RWPE2 (cell line): ENCODE data around the gene WFIKKN2.
A peak's percentile ranks its signal among the peaks of the same experiment; 100 is the strongest.

ENCODE experiments used
- ATAC-seq: fragments of 200-7000 bp; cut with Tn5 transposase; 3 replicates; pipeline ENCODE4 v1.9.1; 2021; ENCODE audit warnings: low read depth
- DNase-seq: peaks from one replicate; pipeline ENCODE4 v3.0.0-alpha.2; 2020; ENCODE audit warnings: low spot score
- H3K27ac ChIP-seq: fragments of 450-650 bp; 2 replicates; pipeline ENCODE4 v1.5.1; 2017; ENCODE audit warnings: mild to moderate bottlenecking; ENCODE audit not compliant: poor library complexity, severe bottlenecking
- H3K27me3 ChIP-seq: fragments of 250-450 bp; sonication (Bioruptor Pico); 2 replicates; pipeline ENCODE4 v1.5.1; 2021; ENCODE audit warnings: mild to moderate bottlenecking, moderate library complexity; ENCODE audit not compliant: insufficient read depth, poor library complexity, severe bottlenecking
- H3K36me3 ChIP-seq: fragments of 250-450 bp; sonication (Bioruptor Pico); 2 replicates; pipeline ENCODE4 v1.5.1; 2020; ENCODE audit warnings: low read depth, mild to moderate bottlenecking, moderate library complexity
- H3K4me1 ChIP-seq: fragments of 250-450 bp; sonication (Bioruptor Pico); 2 replicates; pipeline ENCODE4 v1.5.1; 2021; ENCODE audit warnings: mild to moderate bottlenecking, moderate library complexity; ENCODE audit not compliant: insufficient read depth, poor library complexity, severe bottlenecking
- H3K4me3 ChIP-seq: fragments of 250-450 bp; sonication (Bioruptor Pico); 2 replicates; pipeline ENCODE4 v1.5.1; 2021; ENCODE audit warnings: mild to moderate bottlenecking, moderate library complexity; ENCODE audit not compliant: severe bottlenecking
- H3K9me3 ChIP-seq: fragments of 250-450 bp; sonication (Bioruptor Pico); 2 replicates; pipeline ENCODE4 v1.5.1; 2021; ENCODE audit warnings: mild to moderate bottlenecking, moderate library complexity; ENCODE audit not compliant: severe bottlenecking
- TF ChIP-seq, protein P1 (sequence below): fragments of 450-650 bp; IDR thresholded peaks from one replicate; pipeline ENCODE4 v1.5.1; 2017; ENCODE audit warnings: mild to moderate bottlenecking, moderate library complexity; ENCODE audit not compliant: poor library complexity, severe bottlenecking

The WFIKKN2 gene

DNA sequence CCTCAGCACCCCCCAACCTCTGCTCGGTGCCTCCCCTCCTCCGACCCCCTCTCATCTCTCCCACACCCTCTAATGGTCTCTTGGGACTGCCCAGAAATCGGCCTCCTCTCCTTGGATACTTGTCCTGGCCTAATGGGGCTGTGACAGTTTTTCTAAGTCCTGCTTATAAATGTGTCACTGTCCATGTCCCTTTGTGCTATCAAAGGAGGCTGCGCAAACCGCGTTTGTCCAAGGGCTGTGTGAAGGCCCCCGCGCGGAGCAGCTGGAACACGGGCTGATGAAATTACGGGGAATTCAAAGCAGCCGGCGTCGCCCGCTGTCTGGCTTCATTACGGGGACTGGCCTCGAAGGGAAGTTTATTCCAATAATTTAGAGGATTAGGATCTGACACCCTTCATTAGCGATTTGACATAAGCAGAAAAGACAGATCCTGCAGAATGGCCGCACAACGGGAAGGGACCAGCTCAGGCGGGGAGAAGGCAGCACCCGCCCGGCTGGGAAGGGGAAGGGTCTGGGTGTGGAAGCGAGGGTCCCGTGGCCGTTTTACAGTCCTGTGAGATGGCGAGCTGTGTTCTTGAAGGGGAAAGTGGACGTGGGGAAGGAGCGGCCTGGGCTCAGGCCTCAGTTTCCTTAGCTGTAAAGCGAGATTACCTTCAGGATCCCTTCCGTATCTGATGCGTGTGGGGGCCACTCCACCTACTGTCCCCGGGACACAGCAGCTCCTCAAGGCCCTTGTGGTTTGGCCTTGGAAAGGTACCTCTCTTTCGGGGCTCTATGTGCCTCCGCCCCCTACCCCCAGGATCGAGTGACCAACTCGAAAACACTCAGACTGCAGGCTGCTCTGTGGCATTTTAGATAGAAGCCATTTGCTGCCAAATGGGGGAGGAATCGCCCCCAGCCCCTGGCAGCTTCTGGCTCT, 1.6 kb upstream of the WFIKKN2 start:
- Histone ChIP-seq H3K27ac (no peak overlapping the region), H3K27me3 (no peaks in the 10 kb centered on the region), H3K9me3 (no peaks in the 10 kb centered on the region), H3K4me3 (no peak overlapping the region), H3K4me1 (no peaks in the 10 kb centered on the region), H3K36me3 (no peaks in the 10 kb centered on the region)
- DNase-seq (peak; percentile 46), ATAC-seq (no peak)
- TF ChIP-seq, protein P1, sequence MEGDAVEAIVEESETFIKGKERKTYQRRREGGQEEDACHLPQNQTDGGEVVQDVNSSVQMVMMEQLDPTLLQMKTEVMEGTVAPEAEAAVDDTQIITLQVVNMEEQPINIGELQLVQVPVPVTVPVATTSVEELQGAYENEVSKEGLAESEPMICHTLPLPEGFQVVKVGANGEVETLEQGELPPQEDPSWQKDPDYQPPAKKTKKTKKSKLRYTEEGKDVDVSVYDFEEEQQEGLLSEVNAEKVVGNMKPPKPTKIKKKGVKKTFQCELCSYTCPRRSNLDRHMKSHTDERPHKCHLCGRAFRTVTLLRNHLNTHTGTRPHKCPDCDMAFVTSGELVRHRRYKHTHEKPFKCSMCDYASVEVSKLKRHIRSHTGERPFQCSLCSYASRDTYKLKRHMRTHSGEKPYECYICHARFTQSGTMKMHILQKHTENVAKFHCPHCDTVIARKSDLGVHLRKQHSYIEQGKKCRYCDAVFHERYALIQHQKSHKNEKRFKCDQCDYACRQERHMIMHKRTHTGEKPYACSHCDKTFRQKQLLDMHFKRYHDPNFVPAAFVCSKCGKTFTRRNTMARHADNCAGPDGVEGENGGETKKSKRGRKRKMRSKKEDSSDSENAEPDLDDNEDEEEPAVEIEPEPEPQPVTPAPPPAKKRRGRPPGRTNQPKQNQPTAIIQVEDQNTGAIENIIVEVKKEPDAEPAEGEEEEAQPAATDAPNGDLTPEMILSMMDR: no peak

DNA sequence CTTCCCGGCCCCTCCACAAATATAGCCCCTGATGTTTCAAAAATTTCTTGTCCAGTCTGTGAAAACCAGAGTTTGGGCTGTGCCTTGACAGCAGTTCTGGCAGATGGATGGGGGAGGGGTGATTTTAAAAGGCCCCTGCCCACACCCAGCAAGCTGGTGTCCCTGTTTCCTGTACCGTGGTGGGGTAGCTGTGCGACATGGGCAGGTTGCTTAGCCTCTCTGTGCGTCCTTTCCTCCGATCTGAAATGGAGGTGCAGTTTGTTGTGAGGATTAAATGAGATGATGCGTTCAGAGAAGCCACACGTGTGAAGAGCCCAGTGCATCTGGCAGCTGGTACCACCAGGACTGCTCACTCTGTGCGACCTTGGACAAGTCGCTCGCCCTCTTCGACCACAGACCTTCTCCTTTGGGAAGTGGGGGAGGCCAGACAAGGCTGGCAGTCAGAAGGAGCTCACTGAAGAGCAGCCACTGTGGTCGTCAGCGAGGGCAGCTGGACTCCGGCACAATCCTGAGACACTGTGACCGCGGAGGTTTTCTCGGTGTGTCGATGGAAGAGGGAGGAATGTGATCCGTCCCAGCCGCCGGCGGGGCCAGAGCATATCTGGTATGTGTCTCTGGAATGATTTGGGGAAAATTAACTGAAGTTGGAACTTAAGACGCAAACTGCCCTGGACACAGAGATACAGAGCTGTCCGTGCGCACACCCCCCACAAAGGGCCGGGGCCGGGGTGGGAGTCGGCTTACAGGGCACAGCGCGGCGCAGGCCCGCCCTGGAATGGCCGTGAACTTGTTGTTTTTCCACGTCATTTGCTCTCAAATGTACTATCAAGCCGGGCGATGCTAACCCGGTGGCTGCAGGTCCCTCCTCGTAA, 721 bp upstream of the WFIKKN2 start:
- no peaks in the 10 kb centered on the region for H3K9me3 ChIP-seq
- ATAC-seq (no peak), DNase-seq (peak; percentile 51)
- H3K27me3 ChIP-seq: no peaks in the 10 kb centered on the region
- TF ChIP-seq, protein P1: no peak
- no peak overlapping the region for H3K27ac ChIP-seq
- no peak overlapping the region for H3K4me3 ChIP-seq
- H3K4me1 ChIP-seq: no peaks in the 10 kb centered on the region
- H3K36me3 ChIP-seq: no peaks in the 10 kb centered on the region

DNA sequence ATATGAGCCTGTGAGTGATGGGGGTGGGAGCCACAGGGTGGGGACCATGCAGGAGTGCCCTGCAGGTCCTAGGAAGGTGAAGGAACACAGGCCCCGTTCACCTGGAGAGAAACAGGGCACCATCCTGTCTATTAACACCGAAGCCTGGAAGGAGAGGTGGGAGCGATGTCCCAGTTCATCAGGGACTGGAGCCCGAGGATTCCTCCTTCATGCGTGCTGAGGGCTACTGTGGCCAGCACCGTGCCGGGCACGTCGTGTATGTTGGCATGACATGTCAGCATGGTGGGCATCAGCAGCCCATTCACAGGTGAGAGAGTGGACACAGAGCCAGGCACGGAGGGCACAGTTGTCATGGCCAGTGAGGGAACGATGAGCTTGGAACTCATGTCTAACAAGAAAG, 1.4 kb downstream of the WFIKKN2 start:
- H3K27ac ChIP-seq: no peak overlapping the region
- H3K36me3 ChIP-seq: no peaks in the 10 kb centered on the region
- no peak overlapping the region for H3K4me3 ChIP-seq
- DNase-seq (no peak), ATAC-seq (no peak)
- H3K9me3 ChIP-seq: no peaks in the 10 kb centered on the region
- H3K4me1 ChIP-seq: no peaks in the 10 kb centered on the region
- TF ChIP-seq, protein P1: no peak
- H3K27me3 ChIP-seq: no peaks in the 10 kb centered on the region

DNA sequence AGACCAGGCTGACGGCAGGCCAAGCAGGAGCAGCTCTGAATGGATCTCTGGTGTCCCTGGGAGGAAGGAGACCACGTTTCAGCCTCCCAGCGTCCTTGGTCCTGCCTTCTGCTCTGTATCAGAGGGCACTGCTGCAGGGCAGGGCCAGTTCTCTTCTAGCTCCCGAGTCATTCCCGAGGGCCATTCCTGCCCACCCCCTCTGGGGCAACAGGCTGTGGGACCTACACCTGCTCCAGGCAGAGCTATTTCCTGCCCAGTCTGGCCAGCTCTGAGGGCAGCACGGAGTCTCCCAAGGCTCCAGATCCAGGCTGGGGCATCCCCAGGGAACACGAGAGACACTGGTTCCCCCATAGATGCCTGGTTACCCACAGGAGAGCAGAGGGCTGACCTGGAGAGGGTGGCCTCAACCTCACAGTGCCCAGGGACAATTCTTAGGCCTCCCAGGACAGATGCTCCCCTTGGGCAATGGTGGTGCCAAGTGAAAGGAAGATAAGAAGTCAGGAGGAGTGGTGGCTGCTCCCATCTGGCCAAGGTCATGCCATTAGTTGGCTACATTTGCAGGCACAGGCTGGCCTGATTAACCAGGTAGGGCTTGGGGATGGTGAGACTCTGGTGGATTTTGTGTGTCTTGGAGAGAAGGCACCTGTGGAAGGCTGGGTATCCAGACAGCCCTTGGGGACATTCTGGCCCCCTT, 2.0 kb downstream of the WFIKKN2 start:
- Histone ChIP-seq H3K4me1 (no peaks in the 10 kb centered on the region), H3K4me3 (no peak overlapping the region), H3K9me3 (no peaks in the 10 kb centered on the region), H3K27ac (no peak overlapping the region), H3K27me3 (no peaks in the 10 kb centered on the region), H3K36me3 (no peaks in the 10 kb centered on the region)
- no peak for ATAC-seq
- no peak for DNase-seq
- TF ChIP-seq, protein P1: no peak
